ENCODE results near the gene CPPED1. TPM values are rescaled to one million over a fixed set of nuclear protein-coding genes. Genes with fewer than 3 reads are reported as not detected.

The CPPED1 gene
- total RNA-seq, 1 experiment from 2014 or later, result 7.7 TPM

- H3K9ac ChIP-seq (ENCODE audit: low read length), result no peak overlapping the region
- no peak for ATAC-seq
- TF ChIP-seq EZH2phosphoT487 (IDR thresholded peaks at IDR 0.05; ENCODE audit: borderline replicate concordance, low read length), result no peak
- TF ChIP-seq CTCF (conservative IDR thresholded peaks at IDR 0.05; ENCODE audit: low read depth, low read length), result no peak
- no peak for TF ChIP-seq EZH2 (IDR thresholded peaks at IDR 0.05; ENCODE audit: low read length, unreplicated experiment)
- DNase-seq, result no peak
- H3F3A ChIP-seq (ENCODE audit: low read length, unreplicated experiment), result no peaks in the 10 kb centered on the region
- no peak overlapping the region for H3K27ac ChIP-seq (ENCODE audit: low read length)
- no peaks in the 10 kb centered on the region for H3K79me2 ChIP-seq (ENCODE audit: low read length)
- no peak overlapping the region for H2AFZ ChIP-seq (ENCODE audit: low read length)
- no peaks in the 10 kb centered on the region for H3K9me3 ChIP-seq (ENCODE audit: low read length)
- no peaks in the 10 kb centered on the region for H3K4me1 ChIP-seq (ENCODE audit: insufficient read depth, low read length)
- ChIA-PET POLR2A (ENCODE audit: unreplicated experiment) (no interaction called here), CTCF (no interaction called here)
- H3K4me3 ChIP-seq (ENCODE audit: low read length), result no peak overlapping the region
- no peaks in the 10 kb centered on the region for H3K36me3 ChIP-seq (ENCODE audit: low read depth, low read length)
- H4K20me1 ChIP-seq (ENCODE audit: low read length), result no peaks in the 10 kb centered on the region
- H3K9me2 ChIP-seq (replicated peaks; ENCODE audit: low read length), result no peaks in the 10 kb centered on the region
- no TSS peak for BruUV-seq (replicated peaks)
- no peak overlapping the region for H3K4me2 ChIP-seq (ENCODE audit: low read length)
- H3K27me3 ChIP-seq (ENCODE audit: low read length), result no peaks in the 10 kb centered on the region
- intact Hi-C loops (cut with micrococcal nuclease), result no loop called here
Observed at GRCh38 chr16:12674071-12674470, 129.6 kb downstream of the CPPED1 start.

- H3K4me3 ChIP-seq (ENCODE audit: low read length), result no peak overlapping the region
- DNase-seq, result no peak
- H3K9me3 ChIP-seq (ENCODE audit: low read length), result no peaks in the 10 kb centered on the region
- H3K4me2 ChIP-seq (ENCODE audit: low read length), result no peak overlapping the region
- ATAC-seq, result no peak
- intact Hi-C loops (cut with micrococcal nuclease), result no loop called here
- no peak overlapping the region for H3K9ac ChIP-seq (ENCODE audit: low read length)
- ChIA-PET CTCF (no interaction called here), POLR2A (ENCODE audit: unreplicated experiment) (no interaction called here)
- no peaks in the 10 kb centered on the region for H3K36me3 ChIP-seq (ENCODE audit: low read depth, low read length)
- no peaks in the 10 kb centered on the region for H3K79me2 ChIP-seq (ENCODE audit: low read length)
- no TSS peak for BruUV-seq (replicated peaks)
- H3K9me2 ChIP-seq (replicated peaks; ENCODE audit: low read length), result no peaks in the 10 kb centered on the region
- no peaks in the 10 kb centered on the region for H3F3A ChIP-seq (ENCODE audit: low read length, unreplicated experiment)
- no peaks in the 10 kb centered on the region for H3K27me3 ChIP-seq (ENCODE audit: low read length)
- no peaks in the 10 kb centered on the region for H3K4me1 ChIP-seq (ENCODE audit: insufficient read depth, low read length)
- H4K20me1 ChIP-seq (ENCODE audit: low read length), result no peaks in the 10 kb centered on the region
- H2AFZ ChIP-seq (ENCODE audit: low read length), result no peak overlapping the region
- no peak overlapping the region for H3K27ac ChIP-seq (ENCODE audit: low read length)
- TF ChIP-seq EZH2phosphoT487 (IDR thresholded peaks at IDR 0.05; ENCODE audit: borderline replicate concordance, low read length) (no peak), EZH2 (IDR thresholded peaks at IDR 0.05; ENCODE audit: low read length, unreplicated experiment) (no peak), CTCF (conservative IDR thresholded peaks at IDR 0.05; ENCODE audit: low read depth, low read length) (no peak)
Observed at GRCh38 chr16:12673466-12673865, 130.2 kb downstream of the CPPED1 start.

- intact Hi-C loops (cut with micrococcal nuclease), result no loop called here
- H3F3A ChIP-seq (ENCODE audit: low read length, unreplicated experiment), result no peaks in the 10 kb centered on the region
- no peaks in the 10 kb centered on the region for H3K79me2 ChIP-seq (ENCODE audit: low read length)
- ATAC-seq, result no peak
- H3K4me2 ChIP-seq (ENCODE audit: low read length), result no peak overlapping the region
- no peak overlapping the region for H3K27ac ChIP-seq (ENCODE audit: low read length)
- H3K9ac ChIP-seq (ENCODE audit: low read length), result no peak overlapping the region
- no peaks in the 10 kb centered on the region for H3K27me3 ChIP-seq (ENCODE audit: low read length)
- H2AFZ ChIP-seq (ENCODE audit: low read length), result no peak overlapping the region
- H3K9me3 ChIP-seq (ENCODE audit: low read length), result no peaks in the 10 kb centered on the region
- ChIA-PET CTCF (no interaction called here), POLR2A (ENCODE audit: unreplicated experiment) (no interaction called here)
- H3K4me3 ChIP-seq (ENCODE audit: low read length), result no peak overlapping the region
- no peaks in the 10 kb centered on the region for H3K4me1 ChIP-seq (ENCODE audit: insufficient read depth, low read length)
- no peak for DNase-seq
- no TSS peak for BruUV-seq (replicated peaks)
- TF ChIP-seq EZH2phosphoT487 (IDR thresholded peaks at IDR 0.05; ENCODE audit: borderline replicate concordance, low read length) (no peak), CTCF (conservative IDR thresholded peaks at IDR 0.05; ENCODE audit: low read depth, low read length) (no peak), EZH2 (IDR thresholded peaks at IDR 0.05; ENCODE audit: low read length, unreplicated experiment) (no peak)
- H4K20me1 ChIP-seq (ENCODE audit: low read length), result no peaks in the 10 kb centered on the region
- no peaks in the 10 kb centered on the region for H3K36me3 ChIP-seq (ENCODE audit: low read depth, low read length)
- H3K9me2 ChIP-seq (replicated peaks; ENCODE audit: low read length), result no peaks in the 10 kb centered on the region
Observed at GRCh38 chr16:12672986-12673385, 130.7 kb downstream of the CPPED1 start.
